ENCODE measurements around the gene FGF1. TPM values are rescaled to one million over a fixed set of nuclear protein-coding genes. Genes with fewer than 3 reads are reported as not detected.
A peak's percentile ranks its signal among the peaks of the same experiment; 100 is the strongest.

The FGF1 gene
- total RNA-seq, 1 donor from 2014 or later = not detected

GRCh38 chr5:142561486-142562097 lies 124.3 kb downstream of the FGF1 start:
- no peak overlapping the region for H3K4me3 Mint-ChIP-seq (ENCODE audit: low read depth)
- no peaks in the 10 kb centered on the region for H3K36me3 Mint-ChIP-seq (ENCODE audit: insufficient read depth)
- no peaks in the 10 kb centered on the region for H3K9me3 Mint-ChIP-seq (ENCODE audit: low read depth)
- no peak overlapping the region for H3K27ac Mint-ChIP-seq
- no peaks in the 10 kb centered on the region for H3K4me1 Mint-ChIP-seq (ENCODE audit: low read depth)
- TF ChIP-seq, protein P1, sequence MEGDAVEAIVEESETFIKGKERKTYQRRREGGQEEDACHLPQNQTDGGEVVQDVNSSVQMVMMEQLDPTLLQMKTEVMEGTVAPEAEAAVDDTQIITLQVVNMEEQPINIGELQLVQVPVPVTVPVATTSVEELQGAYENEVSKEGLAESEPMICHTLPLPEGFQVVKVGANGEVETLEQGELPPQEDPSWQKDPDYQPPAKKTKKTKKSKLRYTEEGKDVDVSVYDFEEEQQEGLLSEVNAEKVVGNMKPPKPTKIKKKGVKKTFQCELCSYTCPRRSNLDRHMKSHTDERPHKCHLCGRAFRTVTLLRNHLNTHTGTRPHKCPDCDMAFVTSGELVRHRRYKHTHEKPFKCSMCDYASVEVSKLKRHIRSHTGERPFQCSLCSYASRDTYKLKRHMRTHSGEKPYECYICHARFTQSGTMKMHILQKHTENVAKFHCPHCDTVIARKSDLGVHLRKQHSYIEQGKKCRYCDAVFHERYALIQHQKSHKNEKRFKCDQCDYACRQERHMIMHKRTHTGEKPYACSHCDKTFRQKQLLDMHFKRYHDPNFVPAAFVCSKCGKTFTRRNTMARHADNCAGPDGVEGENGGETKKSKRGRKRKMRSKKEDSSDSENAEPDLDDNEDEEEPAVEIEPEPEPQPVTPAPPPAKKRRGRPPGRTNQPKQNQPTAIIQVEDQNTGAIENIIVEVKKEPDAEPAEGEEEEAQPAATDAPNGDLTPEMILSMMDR (IDR thresholded peaks at IDR 0.05; ENCODE audit: unreplicated experiment) = no peak
- DNase-seq (ENCODE audit: low spot score, unreplicated experiment) = no peak
- H3K27me3 Mint-ChIP-seq = peaks cover under 1% of the 10 kb centered on the region

DNA sequence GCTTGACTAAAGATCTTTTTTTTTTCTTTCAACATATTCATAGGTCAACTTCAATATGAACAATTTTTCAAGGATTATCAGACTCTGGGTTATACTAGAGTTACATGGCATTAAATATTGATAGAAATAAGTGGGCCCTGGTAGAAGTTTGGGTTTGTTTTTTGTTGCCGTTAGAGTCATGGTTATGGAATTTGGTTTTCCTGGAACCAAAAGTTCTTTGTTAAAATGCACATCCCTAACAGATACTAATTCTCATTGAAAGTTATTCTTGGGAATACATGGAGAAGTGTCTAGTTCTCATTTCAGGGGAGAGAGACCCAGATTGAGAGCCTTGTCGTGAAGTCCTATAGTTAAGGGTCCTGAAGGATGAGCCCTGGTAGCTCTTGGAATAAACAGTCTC lies 124.9 kb downstream of the FGF1 start:
- Mint-ChIP-seq H3K9me3 (ENCODE audit: low read depth) (no peaks in the 10 kb centered on the region), H3K27me3 (no peaks in the 10 kb centered on the region), H3K4me1 (ENCODE audit: low read depth) (no peaks in the 10 kb centered on the region), H3K36me3 (ENCODE audit: insufficient read depth) (no peaks in the 10 kb centered on the region), H3K27ac (no peak overlapping the region), H3K4me3 (ENCODE audit: low read depth) (no peak overlapping the region)
- TF ChIP-seq, protein P1 (IDR thresholded peaks at IDR 0.05; ENCODE audit: unreplicated experiment) = no peak
- DNase-seq (ENCODE audit: low spot score, unreplicated experiment) = no peak

- Mint-ChIP-seq H3K4me3 (ENCODE audit: low read depth) (peak overlapping the region; percentile 56), H3K4me1 (ENCODE audit: low read depth) (peaks cover 10% of the 10 kb centered on the region), H3K27ac (no peak overlapping the region), H3K36me3 (ENCODE audit: insufficient read depth) (no peaks in the 10 kb centered on the region), H3K27me3 (peaks cover 25% of the 10 kb centered on the region), H3K9me3 (ENCODE audit: low read depth) (no peaks in the 10 kb centered on the region)
- TF ChIP-seq, protein P1 (IDR thresholded peaks at IDR 0.05; ENCODE audit: unreplicated experiment) = no peak
- no peak for DNase-seq (ENCODE audit: low spot score, unreplicated experiment)
Measured at GRCh38 chr5:142552107-142552506, 133.8 kb downstream of the FGF1 start.

DNA sequence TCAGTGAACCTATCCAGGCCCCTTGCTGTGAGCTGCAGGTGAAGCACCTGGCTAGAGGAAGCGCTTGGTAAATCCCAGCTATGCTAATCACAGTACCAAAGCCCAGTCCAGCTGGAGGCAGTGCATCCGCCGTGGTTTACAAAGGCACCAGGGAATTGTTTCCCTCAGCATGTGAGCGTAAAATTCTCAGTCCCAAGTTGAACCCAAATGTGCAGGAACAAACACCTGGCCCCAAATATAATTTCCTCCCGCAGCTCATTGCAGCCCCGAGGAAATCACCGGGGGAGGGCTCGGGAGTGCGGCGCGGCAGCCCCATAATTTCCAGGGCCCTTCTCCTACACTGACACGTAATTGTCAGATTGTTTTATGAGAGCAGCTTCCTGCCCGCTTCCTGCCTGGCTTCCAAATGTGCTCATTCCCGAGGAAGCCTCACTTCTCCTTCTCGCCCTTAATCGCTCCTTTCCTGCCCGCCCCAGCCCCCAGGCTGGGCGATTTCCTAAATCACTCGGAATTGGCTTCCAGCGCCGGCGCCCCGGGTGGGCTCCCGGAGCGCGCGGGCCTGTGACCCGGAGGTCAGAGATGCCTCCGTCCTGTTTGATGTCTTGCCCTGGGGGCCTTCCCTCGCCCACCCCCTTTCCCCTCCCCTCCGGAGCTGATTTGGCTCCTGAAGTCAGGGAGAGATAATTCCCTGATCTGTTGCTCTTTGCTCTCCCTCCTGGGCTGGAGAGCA lies 134.4 kb downstream of the FGF1 start:
- Mint-ChIP-seq H3K36me3 (ENCODE audit: insufficient read depth) (no peaks in the 10 kb centered on the region), H3K27ac (no peak overlapping the region), H3K9me3 (ENCODE audit: low read depth) (no peaks in the 10 kb centered on the region), H3K4me1 (ENCODE audit: low read depth) (peaks cover 10% of the 10 kb centered on the region), H3K27me3 (peaks cover 25% of the 10 kb centered on the region), H3K4me3 (ENCODE audit: low read depth) (peak overlapping the region; percentile 56)
- TF ChIP-seq, protein P1 (IDR thresholded peaks at IDR 0.05; ENCODE audit: unreplicated experiment) = no peak
- no peak for DNase-seq (ENCODE audit: low spot score, unreplicated experiment)

- no peak for DNase-seq (ENCODE audit: low spot score, unreplicated experiment)
- no peaks in the 10 kb centered on the region for H3K36me3 Mint-ChIP-seq (ENCODE audit: insufficient read depth)
- peaks cover 25% of the 10 kb centered on the region for H3K27me3 Mint-ChIP-seq
- TF ChIP-seq, protein P1 (IDR thresholded peaks at IDR 0.05; ENCODE audit: unreplicated experiment) = no peak
- H3K9me3 Mint-ChIP-seq (ENCODE audit: low read depth) = no peaks in the 10 kb centered on the region
- no peak overlapping the region for H3K27ac Mint-ChIP-seq
- no peak overlapping the region for H3K4me3 Mint-ChIP-seq (ENCODE audit: low read depth)
- peaks cover 10% of the 10 kb centered on the region for H3K4me1 Mint-ChIP-seq (ENCODE audit: low read depth)
Measured at GRCh38 chr5:142550471-142550870, 135.4 kb downstream of the FGF1 start.

Measured in progenitor cell of endocrine pancreas (in vitro differentiated cells).